Measurements from ENCODE around the gene ITGA3. TPM values are rescaled to one million over a fixed set of nuclear protein-coding genes. Genes with fewer than 3 reads are reported as not detected.

Gene ITGA3
- total and polyA plus RNA-seq, 2 of the 13 experiments (the other 11 are each of a cell fraction or from before 2014, with no cell fraction given), result 0.48 to 0.69 TPM

- POLR2A ChIA-PET, result no interaction called here
- in situ Hi-C loops (cut with HindIII; ENCODE audit: extremely low pct_ligation_motif_present, low pct_unique_long_range_greater_than_20kb), result loop anchor here (5.0 kb wide), 1 partner anchor 59 kb away; no protein-coding TSS in a partner anchor
- no peak overlapping the region for H3K27ac ChIP-seq (ENCODE audit: extremely low read length, insufficient read depth, low read length)
These were observed 27.2 kb upstream of the ITGA3 start for GRCh38 chr17:50028736-50029120.

More at GRCh38 chr17:50028736-50029120, 27.2 kb upstream of the ITGA3 start:
- Histone ChIP-seq H3K79me2 (ENCODE audit: insufficient read depth, low read length) (no peaks in the 10 kb centered on the region), H4K20me1 (ENCODE audit: insufficient read depth, low read length) (no peaks in the 10 kb centered on the region), H3K36me3 (replicated peaks in 1 of 2; ENCODE audit: control insufficient read depth in 1 of 2, insufficient read depth in 2 of 2, low read length in 2 of 2) (no peaks in the 10 kb centered on the region), H2AFZ (ENCODE audit: low read length) (no peak overlapping the region), H3K4me3 (replicated peaks in 1 of 3; ENCODE audit: insufficient read depth in 1 of 3, low read depth in 2 of 3, low read length in 3 of 3) (no peak overlapping the region), H3K9ac (ENCODE audit: insufficient read depth, low read depth, low read length) (no peak overlapping the region), H3K4me2 (ENCODE audit: low read depth, low read length) (no peak overlapping the region), H3K4me1 (ENCODE audit: insufficient read depth, low read length) (no peaks in the 10 kb centered on the region), H3K9me3 (ENCODE audit: low read length) (no peaks in the 10 kb centered on the region), H3K27me3 (ENCODE audit: control insufficient read depth in 1 of 2, insufficient read depth in 2 of 2, low read length in 2 of 2) (peaks cover 0 to 7% of the 10 kb centered on the region in 2 experiments; a peak in 2 of 5 replicates)
- DNase-seq (ENCODE audit: low spot score) (no peak), FAIRE-seq (no peak), ATAC-seq (no peak)
- CTCF ChIA-PET (ENCODE audit: low intra/inter-chr PET ratio, low total read pairs), result interaction anchor here (4.9 kb wide), 1 partner anchor 59 kb away, joined by 71 read pairs; no protein-coding TSS in a partner anchor
- WGBS (ENCODE audit: low lambda C conversion rate), result 14% methylated on average over 6 of the region's 6 CpGs
- intact Hi-C loops (cut with micrococcal nuclease; ENCODE audit: unreplicated experiment), result no loop called here
- no TSS peak for BruUV-seq (replicated peaks)
- no peak for TF ChIP-seq ZGPAT (CRISPR knock-in tag; IDR thresholded peaks at IDR 0.05)
- no peak for TF ChIP-seq ZNF414 (CRISPR knock-in tag; IDR thresholded peaks at IDR 0.05)
- TF ChIP-seq GPN1 (CRISPR knock-in tag; IDR thresholded peaks at IDR 0.05; ENCODE audit: borderline replicate concordance), result no peak
- TF ChIP-seq TSC22D2 (CRISPR knock-in tag; IDR thresholded peaks at IDR 0.05; ENCODE audit: borderline replicate concordance), result no peak
- no peak for TF ChIP-seq WIZ (CRISPR knock-in tag; IDR thresholded peaks at IDR 0.05)
- TF ChIP-seq AHDC1 (CRISPR knock-in tag; IDR thresholded peaks at IDR 0.05; ENCODE audit: borderline replicate concordance), result no peak
- no peak for TF ChIP-seq GABPA (IDR thresholded peaks at IDR 0.05; ENCODE audit: low read depth, low read length)
- TF ChIP-seq GABPA (CRISPR knock-in tag; IDR thresholded peaks at IDR 0.05; ENCODE audit: low read depth), result no peak
- no peak for TF ChIP-seq ZNF780A (CRISPR knock-in tag; IDR thresholded peaks at IDR 0.05)
- TF ChIP-seq KLF13 (CRISPR knock-in tag; IDR thresholded peaks at IDR 0.05), result no peak
- TF ChIP-seq ZKSCAN5 (CRISPR knock-in tag; IDR thresholded peaks at IDR 0.05), result no peak
- TF ChIP-seq PBX3 (CRISPR knock-in tag; IDR thresholded peaks at IDR 0.05; ENCODE audit: borderline replicate concordance), result no peak
